GM13977 (cell line): ENCODE measurements around the gene MLLT10.

Experiments used
- DNase-seq: peaks from one replicate; pipeline ENCODE4 v3.0.0; 2012; ENCODE audit warnings: low spot score
- in situ Hi-C: fragments of 300-500 bp; cut with MboI; formaldehyde crosslinking; loops from one replicate; pipeline ENCODE4 v1.12.0; 2022; ENCODE audit warnings: low sequenced_read_pairs, low pct_unique_long_range_greater_than_20kb, mixed read lengths, inconsistent platforms; ENCODE audit not compliant: unreplicated experiment
- TF ChIP-seq, protein P1 (sequence below): IDR thresholded peaks from 2 replicates; pipeline ENCODE4 v1.5.1; 2012; ENCODE audit warnings: mild to moderate bottlenecking, control low read depth; ENCODE audit not compliant: insufficient read depth; ENCODE audit errors: extremely low read depth, missing control alignments

The MLLT10 gene

DNA sequence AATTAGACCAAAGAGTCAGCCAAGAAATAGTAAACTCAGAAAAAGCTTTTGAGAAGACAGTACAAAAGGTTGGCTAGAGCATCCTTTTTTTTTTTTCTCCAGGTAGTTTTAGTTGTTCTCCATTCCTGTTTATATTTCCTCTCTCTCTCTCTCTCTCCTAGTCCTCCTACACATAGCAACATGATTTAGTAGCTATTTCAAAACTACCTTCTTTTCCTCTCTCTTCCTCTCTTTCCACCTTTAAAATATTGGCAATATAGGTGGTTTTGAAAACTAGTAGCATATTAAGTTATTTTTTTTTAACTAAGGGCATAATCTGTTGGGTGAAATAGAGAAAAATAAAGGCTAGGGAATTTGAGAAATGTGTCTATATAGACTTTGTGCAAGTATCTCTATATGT is 13.5 kb upstream of the MLLT10 start:
- TF ChIP-seq, protein P1, sequence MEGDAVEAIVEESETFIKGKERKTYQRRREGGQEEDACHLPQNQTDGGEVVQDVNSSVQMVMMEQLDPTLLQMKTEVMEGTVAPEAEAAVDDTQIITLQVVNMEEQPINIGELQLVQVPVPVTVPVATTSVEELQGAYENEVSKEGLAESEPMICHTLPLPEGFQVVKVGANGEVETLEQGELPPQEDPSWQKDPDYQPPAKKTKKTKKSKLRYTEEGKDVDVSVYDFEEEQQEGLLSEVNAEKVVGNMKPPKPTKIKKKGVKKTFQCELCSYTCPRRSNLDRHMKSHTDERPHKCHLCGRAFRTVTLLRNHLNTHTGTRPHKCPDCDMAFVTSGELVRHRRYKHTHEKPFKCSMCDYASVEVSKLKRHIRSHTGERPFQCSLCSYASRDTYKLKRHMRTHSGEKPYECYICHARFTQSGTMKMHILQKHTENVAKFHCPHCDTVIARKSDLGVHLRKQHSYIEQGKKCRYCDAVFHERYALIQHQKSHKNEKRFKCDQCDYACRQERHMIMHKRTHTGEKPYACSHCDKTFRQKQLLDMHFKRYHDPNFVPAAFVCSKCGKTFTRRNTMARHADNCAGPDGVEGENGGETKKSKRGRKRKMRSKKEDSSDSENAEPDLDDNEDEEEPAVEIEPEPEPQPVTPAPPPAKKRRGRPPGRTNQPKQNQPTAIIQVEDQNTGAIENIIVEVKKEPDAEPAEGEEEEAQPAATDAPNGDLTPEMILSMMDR: no peak
- in situ Hi-C loops: no loop called here

DNA sequence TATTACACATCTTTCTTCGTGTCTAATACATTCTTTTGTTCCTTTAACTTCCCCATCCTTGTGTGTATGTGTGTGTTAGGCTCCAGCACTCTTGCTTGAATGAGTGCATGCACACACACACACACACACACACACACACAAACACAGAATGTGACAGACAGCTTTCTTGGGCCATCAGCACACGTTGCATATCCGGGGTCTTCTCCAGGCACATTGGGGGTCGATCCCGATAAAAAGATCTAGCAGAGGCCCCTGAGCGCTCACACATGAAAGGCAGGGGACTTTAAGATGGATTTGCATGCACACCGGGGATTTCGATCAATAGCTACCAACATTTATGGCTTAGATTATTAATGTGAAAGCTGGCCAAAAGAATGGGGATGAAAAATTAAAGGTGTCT is 13.1 kb upstream of the MLLT10 start:
- in situ Hi-C loops: no loop called here
- TF ChIP-seq, protein P1: no peak
- no peak for DNase-seq

More for the DNA sequence above, 13.5 kb upstream of the MLLT10 start:
- DNase-seq: no peak

DNA sequence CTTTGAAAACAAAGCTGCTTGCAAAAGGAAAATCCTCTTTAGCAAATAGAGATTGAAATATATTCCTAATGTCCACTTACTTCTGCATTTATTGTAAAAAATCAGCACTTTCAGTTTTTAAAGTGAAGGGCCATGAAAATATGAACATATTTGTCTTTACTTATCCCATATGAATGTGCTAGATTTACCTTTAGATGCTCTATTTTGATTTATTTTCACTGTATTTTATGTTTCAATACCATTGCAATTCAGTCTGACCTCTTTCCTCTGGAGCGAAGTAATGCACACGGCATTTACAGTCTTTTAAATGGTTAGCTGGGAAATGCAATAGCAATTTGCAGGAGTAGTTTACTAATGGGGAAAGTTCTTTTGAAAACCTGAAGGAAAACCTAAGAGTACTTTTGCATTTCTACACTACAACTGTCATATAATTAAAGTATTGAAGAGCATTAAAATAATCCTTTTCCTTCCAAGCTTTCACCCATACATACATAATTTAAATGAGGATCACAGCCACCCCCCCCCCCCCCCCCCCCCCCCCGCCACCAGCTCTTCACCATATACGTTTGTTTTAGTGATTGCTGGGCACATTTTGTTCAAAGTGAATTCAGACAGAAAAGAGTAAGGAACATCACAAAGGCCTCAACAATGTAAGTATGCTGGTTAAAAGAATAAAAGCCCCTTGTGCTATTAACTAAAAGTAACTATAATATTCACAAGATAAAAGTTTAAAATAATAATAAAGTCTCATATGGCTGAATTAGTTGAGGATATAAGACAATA is 12.1 kb upstream of the MLLT10 start:
- TF ChIP-seq, protein P1: no peak
- no peak for DNase-seq
- in situ Hi-C loops: no loop called here

DNA sequence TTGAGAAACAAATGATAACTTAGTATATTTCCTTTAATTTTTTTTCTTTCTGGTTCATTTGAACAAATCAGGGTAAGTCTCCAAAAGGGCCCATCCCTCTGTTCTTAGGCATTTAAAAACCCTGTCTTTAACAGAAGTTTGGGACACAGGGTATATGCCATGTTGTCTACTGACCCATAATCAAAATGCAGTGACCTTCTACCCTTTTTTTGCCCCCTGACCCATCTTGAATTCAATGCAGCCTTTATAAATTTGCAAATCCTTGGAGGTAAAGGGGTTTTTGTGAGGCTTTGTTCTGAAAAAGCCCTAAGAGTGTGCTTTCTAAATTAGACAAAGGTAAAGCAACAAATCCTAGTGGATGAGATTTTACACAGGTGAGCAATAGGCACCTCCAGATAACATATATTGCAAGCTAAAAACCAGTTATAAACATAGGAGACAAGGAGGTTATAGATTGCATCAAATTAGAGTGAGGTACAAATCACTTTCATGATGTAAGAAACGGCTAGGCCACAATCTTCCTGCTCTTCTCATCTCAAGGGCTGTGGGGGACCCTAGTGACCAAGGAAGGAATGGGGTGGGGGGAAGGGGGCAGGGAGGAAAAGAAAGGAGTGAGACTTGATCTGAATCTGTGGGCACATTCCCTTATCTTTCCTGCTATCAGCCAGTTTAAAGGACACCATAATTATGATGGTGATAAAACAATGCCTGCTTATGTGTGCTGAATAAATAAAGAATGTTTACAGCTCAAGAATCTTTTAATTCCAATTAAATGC is 11.2 kb upstream of the MLLT10 start:
- in situ Hi-C loops: no loop called here

DNA sequence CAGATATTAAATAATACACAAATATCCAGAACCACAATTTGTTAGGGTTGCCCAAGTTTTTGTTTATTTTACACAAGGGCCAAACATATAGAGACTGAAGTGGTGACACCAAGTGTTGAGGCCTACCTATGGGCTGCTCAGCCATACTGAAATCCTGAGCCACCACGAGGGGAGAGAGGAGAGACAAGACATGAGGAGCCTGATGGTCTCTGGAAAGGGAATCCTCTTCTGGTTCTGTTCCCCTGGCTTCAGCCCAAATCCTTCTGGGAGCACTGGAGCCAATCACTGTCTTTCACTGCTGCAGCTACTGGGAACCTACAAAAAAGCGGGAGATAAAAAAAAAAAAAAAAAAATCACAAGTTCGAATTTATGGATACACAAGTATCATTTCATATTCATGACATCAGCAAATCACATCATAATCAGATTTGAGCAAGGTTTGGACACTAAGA is 10.4 kb upstream of the MLLT10 start:
- TF ChIP-seq, protein P1: no peak
- DNase-seq: no peak
- in situ Hi-C loops: no loop called here

More for the DNA sequence above, 11.2 kb upstream of the MLLT10 start:
- TF ChIP-seq, protein P1: no peak
- no peak for DNase-seq

DNA sequence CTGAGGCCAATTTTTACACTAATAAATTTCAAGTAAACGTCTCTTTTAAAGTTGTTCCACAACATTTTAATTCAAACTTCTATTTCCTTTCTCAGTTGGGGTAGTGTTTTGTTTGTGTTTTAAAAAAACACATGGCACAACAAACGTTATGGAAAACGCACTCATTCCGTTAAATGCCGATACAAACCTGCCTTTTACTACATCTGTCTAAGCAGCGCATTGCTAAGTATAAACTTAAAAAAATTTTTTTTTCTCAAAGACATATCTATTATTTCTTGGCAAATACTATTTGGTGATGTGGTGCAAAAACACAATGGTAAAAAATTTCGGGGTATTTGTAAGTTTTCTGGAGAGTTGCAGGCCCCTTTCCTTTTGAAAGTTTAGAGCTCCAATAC is 9.9 kb upstream of the MLLT10 start:
- DNase-seq: no peak
- in situ Hi-C loops: no loop called here
- TF ChIP-seq, protein P1: no peak
